Fibroblast of lung (primary cell): ENCODE results near the gene CD86. TPM values are rescaled to one million over a fixed set of nuclear protein-coding genes. Genes with fewer than 3 reads are reported as not detected.

Source experiments
- DNase-seq, 2 donors: peaks; one replicate each; pipeline versions ENCODE4 v3.0.0 to v3.0.0-alpha.2; 2010; ENCODE audit warnings: low read depth in 2 of 2
- H2AFZ ChIP-seq: 2 replicates; pipeline ENCODE4 v1.5.1; 2012; ENCODE audit warnings: low read length, control low read depth, inconsistent platforms
- H3K27ac ChIP-seq: 2 replicates; pipeline ENCODE4 v1.5.1; 2011; ENCODE audit warnings: low read length, control low read depth; ENCODE audit not compliant: insufficient read depth
- H3K27me3 ChIP-seq: 2 replicates; pipeline ENCODE4 v1.5.1; 2011; ENCODE audit warnings: mild to moderate bottlenecking, low read length; ENCODE audit not compliant: control insufficient read depth, insufficient read depth
- H3K36me3 ChIP-seq: 2 replicates; pipeline ENCODE4 v1.5.1; 2011; ENCODE audit warnings: low read length; ENCODE audit not compliant: control insufficient read depth, insufficient read depth
- H3K4me1 ChIP-seq: 2 replicates; pipeline ENCODE4 v1.5.1; 2011; ENCODE audit warnings: low read length; ENCODE audit not compliant: control insufficient read depth, insufficient read depth; ENCODE audit errors: extremely low read depth
- H3K4me2 ChIP-seq: 2 replicates; pipeline ENCODE4 v1.5.1; 2011; ENCODE audit warnings: low read length, control low read depth; ENCODE audit not compliant: insufficient read depth; ENCODE audit errors: extremely low read depth
- H3K4me3 ChIP-seq, 4 experiments: fragments of 200-600 bp in 1 of 4; sonication (generic) in 1 of 4; replicated peaks in 1 of 4; 2 replicates each; pipeline ENCODE4 v1.5.1; 2011 to 2016; ENCODE audit warnings: low read length in 4 of 4, low read depth in 3 of 4, mild to moderate bottlenecking in 3 of 4, control low read depth in 2 of 4, inconsistent platforms in 1 of 4, mixed read lengths in 1 of 4; ENCODE audit not compliant: insufficient read depth in 1 of 4; ENCODE audit errors: control extremely low read depth in 1 of 4
- H3K79me2 ChIP-seq: 2 replicates; pipeline ENCODE4 v1.5.1; 2012; ENCODE audit warnings: mild to moderate bottlenecking, low read length, inconsistent platforms; ENCODE audit not compliant: control insufficient read depth, insufficient read depth
- H3K9ac ChIP-seq: 2 replicates; pipeline ENCODE4 v1.5.1; 2011; ENCODE audit warnings: mild to moderate bottlenecking, low read length, control low read depth; ENCODE audit not compliant: insufficient read depth
- H3K9me3 ChIP-seq: 2 replicates; pipeline ENCODE4 v1.5.1; 2012; ENCODE audit warnings: low read depth, low read length; ENCODE audit not compliant: control insufficient read depth, insufficient read depth
- H4K20me1 ChIP-seq: 2 replicates; pipeline ENCODE4 v1.5.1; 2011; ENCODE audit warnings: low read length; ENCODE audit not compliant: control insufficient read depth, insufficient read depth; ENCODE audit errors: extremely low read depth
- EZH2 ChIP-seq: IDR thresholded peaks from 2 replicates; pipeline ENCODE4 v1.5.1; 2012; ENCODE audit warnings: low read length, control low read depth, mild to moderate bottlenecking; ENCODE audit errors: missing control alignments
- polyA plus RNA-seq, 2 donors: library from polyadenylated mRNA; depleted of rRNA in 1 of 2; stranded (reverse) in 1 of 2; unstranded in 1 of 2; fragments of >200 nt; gene quantifications; 2 replicates each; pipeline ENCODE4 v1.2.1, GENCODE V29; 2011 to 2012; ENCODE audit warnings: missing spikeins in 1 of 2
- total RNA-seq: library from RNA; depleted of rRNA; stranded (reverse); fragments of >200 nt; gene quantifications from 2 replicates; pipeline ENCODE4 v1.2.1, GENCODE V29; 2014
- TF ChIP-seq, protein P1 (sequence below), 2 donors: IDR thresholded peaks in 1 of 2; conservative IDR thresholded peaks in 1 of 2; 1 replicate in 1 of 2; 2 replicates in 1 of 2; pipeline ENCODE4 v1.5.1; 2011 to 2012; ENCODE audit warnings: low read length in 2 of 2, control low read depth in 1 of 2, inconsistent platforms in 1 of 2, low read depth in 1 of 2, mild to moderate bottlenecking in 1 of 2

The CD86 gene
- total and polyA plus RNA-seq, 2 donors (not counting 1 experiment from before 2014, with no cell fraction given): not detected

DNA sequence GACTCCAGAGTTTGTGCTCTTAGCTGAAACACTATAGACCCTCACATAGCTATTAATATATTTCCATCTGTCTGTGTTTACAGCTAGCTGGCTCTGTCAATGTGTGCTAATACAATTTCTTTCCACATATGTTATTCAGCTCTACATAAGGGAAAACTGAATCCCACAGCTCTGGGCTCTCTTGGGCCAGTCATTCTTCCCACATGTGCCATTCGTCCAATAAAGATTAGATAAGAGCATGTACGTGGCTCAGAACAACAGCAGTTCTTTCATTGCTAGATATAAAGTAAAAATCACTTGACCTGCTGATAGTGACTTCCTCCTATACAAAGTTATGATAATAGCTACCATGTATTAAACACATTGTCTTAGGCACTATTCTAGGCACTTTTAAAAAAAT lies 30.4 kb upstream of the CD86 start:
- no peak overlapping the region for H2AFZ ChIP-seq
- no peak overlapping the region for H3K27ac ChIP-seq
- no peak overlapping the region for H3K4me3 ChIP-seq
- H3K79me2 ChIP-seq: no peaks in the 10 kb centered on the region
- no peak for DNase-seq
- H3K36me3 ChIP-seq: no peaks in the 10 kb centered on the region
- no peaks in the 10 kb centered on the region for H3K4me1 ChIP-seq
- no peak overlapping the region for H3K9ac ChIP-seq
- no peaks in the 10 kb centered on the region for H3K9me3 ChIP-seq
- no peak for TF ChIP-seq EZH2
- TF ChIP-seq, protein P1, sequence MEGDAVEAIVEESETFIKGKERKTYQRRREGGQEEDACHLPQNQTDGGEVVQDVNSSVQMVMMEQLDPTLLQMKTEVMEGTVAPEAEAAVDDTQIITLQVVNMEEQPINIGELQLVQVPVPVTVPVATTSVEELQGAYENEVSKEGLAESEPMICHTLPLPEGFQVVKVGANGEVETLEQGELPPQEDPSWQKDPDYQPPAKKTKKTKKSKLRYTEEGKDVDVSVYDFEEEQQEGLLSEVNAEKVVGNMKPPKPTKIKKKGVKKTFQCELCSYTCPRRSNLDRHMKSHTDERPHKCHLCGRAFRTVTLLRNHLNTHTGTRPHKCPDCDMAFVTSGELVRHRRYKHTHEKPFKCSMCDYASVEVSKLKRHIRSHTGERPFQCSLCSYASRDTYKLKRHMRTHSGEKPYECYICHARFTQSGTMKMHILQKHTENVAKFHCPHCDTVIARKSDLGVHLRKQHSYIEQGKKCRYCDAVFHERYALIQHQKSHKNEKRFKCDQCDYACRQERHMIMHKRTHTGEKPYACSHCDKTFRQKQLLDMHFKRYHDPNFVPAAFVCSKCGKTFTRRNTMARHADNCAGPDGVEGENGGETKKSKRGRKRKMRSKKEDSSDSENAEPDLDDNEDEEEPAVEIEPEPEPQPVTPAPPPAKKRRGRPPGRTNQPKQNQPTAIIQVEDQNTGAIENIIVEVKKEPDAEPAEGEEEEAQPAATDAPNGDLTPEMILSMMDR (conservative IDR thresholded peaks at IDR 0.05 in 1 of 2, IDR thresholded peaks at IDR 0.05 in 1 of 2; ENCODE audit: low read depth in 1 of 2, low read length in 2 of 2): no peak
- no peaks in the 10 kb centered on the region for H4K20me1 ChIP-seq
- peaks cover 2% of the 10 kb centered on the region for H3K27me3 ChIP-seq
- H3K4me2 ChIP-seq: no peak overlapping the region

DNA sequence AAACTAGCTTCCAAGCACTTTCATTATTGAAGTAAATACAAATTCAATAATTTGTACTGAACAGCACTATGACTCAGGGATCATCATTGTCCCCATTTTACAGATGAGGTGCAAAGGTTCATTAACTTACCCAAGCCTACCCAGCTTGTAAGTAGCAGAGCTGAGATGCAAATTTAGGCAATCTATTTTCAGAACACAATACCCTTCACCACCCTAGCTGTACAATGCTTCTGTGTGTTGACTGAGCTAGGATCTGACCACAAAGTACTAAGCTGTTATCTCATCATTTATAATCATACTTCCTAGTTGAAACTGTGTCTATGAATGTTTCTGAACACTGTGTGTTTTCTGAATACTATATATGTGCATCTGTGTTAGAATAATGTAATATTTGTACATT lies 29.9 kb upstream of the CD86 start:
- Histone ChIP-seq H2AFZ (no peak overlapping the region), H3K36me3 (no peaks in the 10 kb centered on the region), H3K9me3 (no peaks in the 10 kb centered on the region), H3K27ac (no peak overlapping the region), H3K27me3 (peaks cover 2% of the 10 kb centered on the region), H4K20me1 (no peaks in the 10 kb centered on the region), H3K4me2 (no peak overlapping the region), H3K4me1 (no peaks in the 10 kb centered on the region), H3K4me3 (no peak overlapping the region), H3K9ac (no peak overlapping the region), H3K79me2 (no peaks in the 10 kb centered on the region)
- no peak for DNase-seq
- no peak for TF ChIP-seq EZH2
- TF ChIP-seq, protein P1 (conservative IDR thresholded peaks at IDR 0.05 in 1 of 2, IDR thresholded peaks at IDR 0.05 in 1 of 2; ENCODE audit: low read depth in 1 of 2, low read length in 2 of 2): no peak

DNA sequence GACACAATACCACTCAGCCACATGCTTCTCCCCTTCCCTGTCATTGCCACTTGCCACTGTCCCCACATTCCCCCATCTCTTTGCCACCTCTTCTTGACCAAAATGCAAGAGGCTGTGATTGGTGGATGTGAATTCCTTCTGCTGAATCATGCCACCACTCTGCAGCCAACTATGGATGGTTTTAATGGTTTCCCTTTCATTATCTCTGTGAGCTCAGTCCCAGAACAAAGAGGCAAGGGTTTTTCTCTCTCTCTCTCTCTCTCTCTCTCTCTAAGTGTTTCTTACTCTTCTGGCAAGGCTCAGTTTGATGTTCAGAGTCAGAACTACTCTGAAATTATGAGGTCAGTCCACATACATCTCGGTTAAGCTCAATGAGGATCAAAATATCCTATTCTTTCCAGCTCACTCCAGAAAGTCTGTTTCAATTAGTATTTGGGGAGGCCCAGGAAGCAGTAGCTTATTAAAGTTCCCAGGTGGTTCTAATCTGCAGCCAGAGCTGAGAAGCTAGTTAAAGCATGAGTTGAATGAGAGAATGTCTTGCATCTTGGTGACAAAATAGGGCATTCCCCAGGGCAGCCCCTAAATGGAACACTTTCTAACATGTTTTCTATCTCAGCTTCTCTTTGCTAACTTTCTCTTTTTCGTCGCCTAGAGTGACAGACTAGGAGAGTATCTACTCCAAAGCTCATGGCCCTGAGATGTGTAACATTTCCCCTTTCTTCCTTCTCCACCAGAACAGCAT lies 24.6 kb upstream of the CD86 start:
- H3K9me3 ChIP-seq: no peaks in the 10 kb centered on the region
- no peaks in the 10 kb centered on the region for H4K20me1 ChIP-seq
- H3K4me1 ChIP-seq: no peaks in the 10 kb centered on the region
- TF ChIP-seq EZH2: no peak
- TF ChIP-seq, protein P1 (conservative IDR thresholded peaks at IDR 0.05 in 1 of 2, IDR thresholded peaks at IDR 0.05 in 1 of 2; ENCODE audit: low read depth in 1 of 2, low read length in 2 of 2): no peak
- no peak overlapping the region for H3K4me2 ChIP-seq
- no peak overlapping the region for H3K27ac ChIP-seq
- no peaks in the 10 kb centered on the region for H3K27me3 ChIP-seq
- H3K36me3 ChIP-seq: no peaks in the 10 kb centered on the region
- peak in 1 of 2 donors; percentile 53 for DNase-seq
- no peak overlapping the region for H3K4me3 ChIP-seq
- H3K79me2 ChIP-seq: no peaks in the 10 kb centered on the region
- H3K9ac ChIP-seq: no peak overlapping the region
- H2AFZ ChIP-seq: peak overlapping the region; percentile 31
